H1 (cell line): ENCODE measurements around the gene PDZRN4. TPM values are rescaled to one million over a fixed set of nuclear protein-coding genes. Genes with fewer than 3 reads are reported as not detected.

ENCODE experiments used
- PHF8 ChIP-seq: fragments of 200-600 bp; sonication (generic); conservative IDR thresholded peaks from 2 replicates; pipeline ENCODE4 v1.7.1; 2012; ENCODE audit warnings: low read depth, mild to moderate bottlenecking, inconsistent platforms, low read length, moderate library complexity
- POLR2AphosphoS5 ChIP-seq: IDR thresholded peaks from 2 replicates; pipeline ENCODE4 v1.6.1; 2011; ENCODE audit warnings: low read depth, low read length
- RFX5 ChIP-seq: IDR thresholded peaks from 2 replicates; pipeline ENCODE4 v1.6.1; 2011; ENCODE audit warnings: low read depth, low read length, improper control_type of control experiment, borderline replicate concordance
- SAP30 ChIP-seq: fragments of 300-600 bp; sonication (generic); IDR thresholded peaks from 2 replicates; pipeline ENCODE4 v1.7.1; 2012; ENCODE audit warnings: low read length, moderate library complexity, mild to moderate bottlenecking, inconsistent platforms; ENCODE audit not compliant: insufficient read depth, insufficient replicate concordance
- SP1 ChIP-seq: IDR thresholded peaks from 2 replicates; pipeline ENCODE4 v1.6.1; 2011; ENCODE audit warnings: low read depth, low read length
- polyA plus RNA-seq, 7 experiments: library from polyadenylated mRNA; depleted of rRNA in 3 of 7; stranded (reverse) in 5 of 7; unstranded in 2 of 7; fragments of >200 nt in 5 of 7; fragments of 200-250 nt in 2 of 7; gene quantifications; 1 replicate in 5 of 7; 2 replicates in 1 of 7; 4 replicates in 1 of 7; pipeline versions ENCODE4 v1.2.1 to v1.2.3, GENCODE V29; 2011 to 2013; ENCODE audit warnings: missing spikeins in 2 of 7, mixed read lengths in 2 of 7
- total RNA-seq: library from RNA; stranded (reverse); fragmentation: NEBNext Ultra II Directional; extraction: Animal tissue kit (Norgen Biotek cat#: 25700); gene quantifications from 2 replicates; pipeline ENCODE4 v1.2.1, GENCODE V29; 2021
- TF ChIP-seq, protein P1 (sequence below): fragments of 300-600 bp; sonication (generic); IDR thresholded peaks from 2 replicates; pipeline ENCODE4 v1.7.1; 2012; ENCODE audit warnings: low read length, moderate library complexity, mild to moderate bottlenecking, inconsistent platforms; ENCODE audit not compliant: insufficient replicate concordance
- TF ChIP-seq, protein P2 (sequence below): IDR thresholded peaks from 2 replicates; pipeline ENCODE4 v1.6.1; 2011; ENCODE audit warnings: low read depth, mild to moderate bottlenecking, low read length; ENCODE audit not compliant: insufficient read depth

The PDZRN4 gene
- total and polyA plus RNA-seq, 2 of the 8 experiments (the other 6 are each of a cell fraction or from before 2014, with no cell fraction given), result not detected

- TF ChIP-seq, protein P1, sequence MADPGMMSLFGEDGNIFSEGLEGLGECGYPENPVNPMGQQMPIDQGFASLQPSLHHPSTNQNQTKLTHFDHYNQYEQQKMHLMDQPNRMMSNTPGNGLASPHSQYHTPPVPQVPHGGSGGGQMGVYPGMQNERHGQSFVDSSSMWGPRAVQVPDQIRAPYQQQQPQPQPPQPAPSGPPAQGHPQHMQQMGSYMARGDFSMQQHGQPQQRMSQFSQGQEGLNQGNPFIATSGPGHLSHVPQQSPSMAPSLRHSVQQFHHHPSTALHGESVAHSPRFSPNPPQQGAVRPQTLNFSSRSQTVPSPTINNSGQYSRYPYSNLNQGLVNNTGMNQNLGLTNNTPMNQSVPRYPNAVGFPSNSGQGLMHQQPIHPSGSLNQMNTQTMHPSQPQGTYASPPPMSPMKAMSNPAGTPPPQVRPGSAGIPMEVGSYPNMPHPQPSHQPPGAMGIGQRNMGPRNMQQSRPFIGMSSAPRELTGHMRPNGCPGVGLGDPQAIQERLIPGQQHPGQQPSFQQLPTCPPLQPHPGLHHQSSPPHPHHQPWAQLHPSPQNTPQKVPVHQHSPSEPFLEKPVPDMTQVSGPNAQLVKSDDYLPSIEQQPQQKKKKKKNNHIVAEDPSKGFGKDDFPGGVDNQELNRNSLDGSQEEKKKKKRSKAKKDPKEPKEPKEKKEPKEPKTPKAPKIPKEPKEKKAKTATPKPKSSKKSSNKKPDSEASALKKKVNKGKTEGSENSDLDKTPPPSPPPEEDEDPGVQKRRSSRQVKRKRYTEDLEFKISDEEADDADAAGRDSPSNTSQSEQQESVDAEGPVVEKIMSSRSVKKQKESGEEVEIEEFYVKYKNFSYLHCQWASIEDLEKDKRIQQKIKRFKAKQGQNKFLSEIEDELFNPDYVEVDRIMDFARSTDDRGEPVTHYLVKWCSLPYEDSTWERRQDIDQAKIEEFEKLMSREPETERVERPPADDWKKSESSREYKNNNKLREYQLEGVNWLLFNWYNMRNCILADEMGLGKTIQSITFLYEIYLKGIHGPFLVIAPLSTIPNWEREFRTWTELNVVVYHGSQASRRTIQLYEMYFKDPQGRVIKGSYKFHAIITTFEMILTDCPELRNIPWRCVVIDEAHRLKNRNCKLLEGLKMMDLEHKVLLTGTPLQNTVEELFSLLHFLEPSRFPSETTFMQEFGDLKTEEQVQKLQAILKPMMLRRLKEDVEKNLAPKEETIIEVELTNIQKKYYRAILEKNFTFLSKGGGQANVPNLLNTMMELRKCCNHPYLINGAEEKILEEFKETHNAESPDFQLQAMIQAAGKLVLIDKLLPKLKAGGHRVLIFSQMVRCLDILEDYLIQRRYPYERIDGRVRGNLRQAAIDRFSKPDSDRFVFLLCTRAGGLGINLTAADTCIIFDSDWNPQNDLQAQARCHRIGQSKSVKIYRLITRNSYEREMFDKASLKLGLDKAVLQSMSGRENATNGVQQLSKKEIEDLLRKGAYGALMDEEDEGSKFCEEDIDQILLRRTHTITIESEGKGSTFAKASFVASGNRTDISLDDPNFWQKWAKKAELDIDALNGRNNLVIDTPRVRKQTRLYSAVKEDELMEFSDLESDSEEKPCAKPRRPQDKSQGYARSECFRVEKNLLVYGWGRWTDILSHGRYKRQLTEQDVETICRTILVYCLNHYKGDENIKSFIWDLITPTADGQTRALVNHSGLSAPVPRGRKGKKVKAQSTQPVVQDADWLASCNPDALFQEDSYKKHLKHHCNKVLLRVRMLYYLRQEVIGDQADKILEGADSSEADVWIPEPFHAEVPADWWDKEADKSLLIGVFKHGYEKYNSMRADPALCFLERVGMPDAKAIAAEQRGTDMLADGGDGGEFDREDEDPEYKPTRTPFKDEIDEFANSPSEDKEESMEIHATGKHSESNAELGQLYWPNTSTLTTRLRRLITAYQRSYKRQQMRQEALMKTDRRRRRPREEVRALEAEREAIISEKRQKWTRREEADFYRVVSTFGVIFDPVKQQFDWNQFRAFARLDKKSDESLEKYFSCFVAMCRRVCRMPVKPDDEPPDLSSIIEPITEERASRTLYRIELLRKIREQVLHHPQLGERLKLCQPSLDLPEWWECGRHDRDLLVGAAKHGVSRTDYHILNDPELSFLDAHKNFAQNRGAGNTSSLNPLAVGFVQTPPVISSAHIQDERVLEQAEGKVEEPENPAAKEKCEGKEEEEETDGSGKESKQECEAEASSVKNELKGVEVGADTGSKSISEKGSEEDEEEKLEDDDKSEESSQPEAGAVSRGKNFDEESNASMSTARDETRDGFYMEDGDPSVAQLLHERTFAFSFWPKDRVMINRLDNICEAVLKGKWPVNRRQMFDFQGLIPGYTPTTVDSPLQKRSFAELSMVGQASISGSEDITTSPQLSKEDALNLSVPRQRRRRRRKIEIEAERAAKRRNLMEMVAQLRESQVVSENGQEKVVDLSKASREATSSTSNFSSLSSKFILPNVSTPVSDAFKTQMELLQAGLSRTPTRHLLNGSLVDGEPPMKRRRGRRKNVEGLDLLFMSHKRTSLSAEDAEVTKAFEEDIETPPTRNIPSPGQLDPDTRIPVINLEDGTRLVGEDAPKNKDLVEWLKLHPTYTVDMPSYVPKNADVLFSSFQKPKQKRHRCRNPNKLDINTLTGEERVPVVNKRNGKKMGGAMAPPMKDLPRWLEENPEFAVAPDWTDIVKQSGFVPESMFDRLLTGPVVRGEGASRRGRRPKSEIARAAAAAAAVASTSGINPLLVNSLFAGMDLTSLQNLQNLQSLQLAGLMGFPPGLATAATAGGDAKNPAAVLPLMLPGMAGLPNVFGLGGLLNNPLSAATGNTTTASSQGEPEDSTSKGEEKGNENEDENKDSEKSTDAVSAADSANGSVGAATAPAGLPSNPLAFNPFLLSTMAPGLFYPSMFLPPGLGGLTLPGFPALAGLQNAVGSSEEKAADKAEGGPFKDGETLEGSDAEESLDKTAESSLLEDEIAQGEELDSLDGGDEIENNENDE, result no peak
- TF ChIP-seq POLR2AphosphoS5 (no peak), RFX5 (no peak), PHF8 (no peak), SP1 (no peak), SAP30 (no peak)
- TF ChIP-seq, protein P2, sequence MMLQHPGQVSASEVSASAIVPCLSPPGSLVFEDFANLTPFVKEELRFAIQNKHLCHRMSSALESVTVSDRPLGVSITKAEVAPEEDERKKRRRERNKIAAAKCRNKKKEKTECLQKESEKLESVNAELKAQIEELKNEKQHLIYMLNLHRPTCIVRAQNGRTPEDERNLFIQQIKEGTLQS, result no peak
Observed at GRCh38 chr12:41512497-41512896, 324.4 kb downstream of the PDZRN4 start (continued).
